Measurements from ENCODE around the gene E4F1.
"Not testable (repeated sequence)": the region's sequence is repeated elsewhere in the genome, so short reads cannot be mapped to it uniquely, and the experiment has no call there.

Gene E4F1

DNA sequence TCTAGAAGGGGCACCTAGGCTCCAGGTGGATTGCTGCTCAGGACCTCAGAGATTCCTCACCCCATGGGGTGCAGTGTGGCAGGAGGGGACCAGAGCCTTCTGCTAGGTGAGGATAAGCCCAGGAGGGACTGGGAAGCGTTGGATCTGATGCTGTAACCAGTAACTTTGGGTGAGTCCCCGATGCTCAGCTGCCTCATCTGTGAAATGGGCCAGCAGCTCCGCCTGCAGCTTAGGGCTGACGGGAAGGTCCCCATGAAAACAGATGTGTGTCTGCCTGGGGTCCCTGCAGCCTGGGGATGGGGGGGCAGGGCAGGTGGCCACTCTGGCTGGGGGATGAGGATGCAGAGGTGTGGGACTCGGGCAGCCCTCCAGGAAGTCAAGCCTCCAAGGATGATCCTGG is 24.3 kb upstream of the E4F1 start:
- Histone ChIP-seq H4K20me1 (ENCODE audit: insufficient read depth, low read length) (peaks cover 11% of the 10 kb centered on the region), H3K4me3 (ENCODE audit: low read depth in 1 of 2, low read length in 2 of 2) (no peak overlapping the region), H3K9me3 (ENCODE audit: insufficient read depth, low read length, severe bottlenecking) (no peaks in the 10 kb centered on the region), H3K27me3 (ENCODE audit: insufficient read depth, low read length, poor library complexity) (peaks cover 44% of the 10 kb centered on the region), H3K4me2 (ENCODE audit: insufficient read depth, low read length) (no peak overlapping the region), H3K9ac (ENCODE audit: low read depth, low read length) (no peak overlapping the region), H3K27ac (ENCODE audit: low read length) (no peak overlapping the region), H3K79me2 (ENCODE audit: insufficient read depth, low read length) (no peaks in the 10 kb centered on the region), H3K36me3 (ENCODE audit: insufficient read depth, low read length) (no peaks in the 10 kb centered on the region), H3K4me1 (ENCODE audit: insufficient read depth, low read length) (peaks cover 12% of the 10 kb centered on the region), H2AFZ (ENCODE audit: low read depth, low read length) (no peak overlapping the region)
- DNase-seq (no peak), ATAC-seq (ENCODE audit: insufficient read depth, low read depth) (no peak)
- TF ChIP-seq, protein P1, sequence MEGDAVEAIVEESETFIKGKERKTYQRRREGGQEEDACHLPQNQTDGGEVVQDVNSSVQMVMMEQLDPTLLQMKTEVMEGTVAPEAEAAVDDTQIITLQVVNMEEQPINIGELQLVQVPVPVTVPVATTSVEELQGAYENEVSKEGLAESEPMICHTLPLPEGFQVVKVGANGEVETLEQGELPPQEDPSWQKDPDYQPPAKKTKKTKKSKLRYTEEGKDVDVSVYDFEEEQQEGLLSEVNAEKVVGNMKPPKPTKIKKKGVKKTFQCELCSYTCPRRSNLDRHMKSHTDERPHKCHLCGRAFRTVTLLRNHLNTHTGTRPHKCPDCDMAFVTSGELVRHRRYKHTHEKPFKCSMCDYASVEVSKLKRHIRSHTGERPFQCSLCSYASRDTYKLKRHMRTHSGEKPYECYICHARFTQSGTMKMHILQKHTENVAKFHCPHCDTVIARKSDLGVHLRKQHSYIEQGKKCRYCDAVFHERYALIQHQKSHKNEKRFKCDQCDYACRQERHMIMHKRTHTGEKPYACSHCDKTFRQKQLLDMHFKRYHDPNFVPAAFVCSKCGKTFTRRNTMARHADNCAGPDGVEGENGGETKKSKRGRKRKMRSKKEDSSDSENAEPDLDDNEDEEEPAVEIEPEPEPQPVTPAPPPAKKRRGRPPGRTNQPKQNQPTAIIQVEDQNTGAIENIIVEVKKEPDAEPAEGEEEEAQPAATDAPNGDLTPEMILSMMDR (IDR thresholded peaks at IDR 0.05; ENCODE audit: borderline replicate concordance, extremely low read depth, low read length, poor library complexity, severe bottlenecking) = no peak
- TF ChIP-seq EZH2 (IDR thresholded peaks at IDR 0.05; ENCODE audit: borderline replicate concordance, low read depth, low read length, severe bottlenecking) = no peak

DNA sequence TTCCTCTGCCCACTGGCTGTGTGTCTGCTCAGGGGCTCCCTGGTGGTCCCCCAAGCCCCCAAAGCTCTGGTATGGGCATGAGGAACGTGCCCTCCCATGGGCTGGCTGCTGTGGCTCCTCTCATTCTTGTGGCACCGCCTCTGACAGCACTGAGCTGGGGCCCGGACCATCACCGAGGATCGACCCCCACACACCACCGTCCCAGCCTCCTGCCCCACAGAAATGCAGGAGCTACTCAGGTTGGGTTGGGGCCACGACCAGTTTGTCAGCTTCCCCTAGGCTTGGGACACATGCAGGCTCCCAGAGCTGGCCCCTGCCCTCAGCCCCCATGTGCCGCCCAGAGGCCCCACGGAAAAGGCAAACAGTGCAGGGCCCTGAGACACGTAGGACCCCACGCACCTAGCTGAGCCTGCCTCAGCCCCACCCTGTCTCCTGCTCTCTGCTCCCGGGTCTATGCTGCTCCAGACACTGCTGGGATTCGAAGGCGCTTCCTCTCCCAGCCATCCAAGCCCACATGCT is 23.7 kb upstream of the E4F1 start:
- Histone ChIP-seq H3K9me3 (ENCODE audit: insufficient read depth, low read length, severe bottlenecking) (no peaks in the 10 kb centered on the region), H3K4me3 (ENCODE audit: low read depth in 1 of 2, low read length in 2 of 2) (no peak overlapping the region), H4K20me1 (ENCODE audit: insufficient read depth, low read length) (peaks cover 10% of the 10 kb centered on the region), H2AFZ (ENCODE audit: low read depth, low read length) (no peak overlapping the region), H3K27me3 (ENCODE audit: insufficient read depth, low read length, poor library complexity) (peaks cover 39% of the 10 kb centered on the region), H3K36me3 (ENCODE audit: insufficient read depth, low read length) (no peaks in the 10 kb centered on the region), H3K4me1 (ENCODE audit: insufficient read depth, low read length) (peaks cover 18% of the 10 kb centered on the region), H3K27ac (ENCODE audit: low read length) (no peak overlapping the region), H3K9ac (ENCODE audit: low read depth, low read length) (no peak overlapping the region), H3K4me2 (ENCODE audit: insufficient read depth, low read length) (no peak overlapping the region), H3K79me2 (ENCODE audit: insufficient read depth, low read length) (0 out of 2 replicates have a peak, but pooled peaks cover 2% of the 10 kb centered on the region)
- TF ChIP-seq EZH2 (IDR thresholded peaks at IDR 0.05; ENCODE audit: borderline replicate concordance, low read depth, low read length, severe bottlenecking) = no peak
- TF ChIP-seq, protein P1 (IDR thresholded peaks at IDR 0.05; ENCODE audit: borderline replicate concordance, extremely low read depth, low read length, poor library complexity, severe bottlenecking) = no peak
- ATAC-seq (ENCODE audit: insufficient read depth, low read depth) = no peak
- no peak for DNase-seq

DNA sequence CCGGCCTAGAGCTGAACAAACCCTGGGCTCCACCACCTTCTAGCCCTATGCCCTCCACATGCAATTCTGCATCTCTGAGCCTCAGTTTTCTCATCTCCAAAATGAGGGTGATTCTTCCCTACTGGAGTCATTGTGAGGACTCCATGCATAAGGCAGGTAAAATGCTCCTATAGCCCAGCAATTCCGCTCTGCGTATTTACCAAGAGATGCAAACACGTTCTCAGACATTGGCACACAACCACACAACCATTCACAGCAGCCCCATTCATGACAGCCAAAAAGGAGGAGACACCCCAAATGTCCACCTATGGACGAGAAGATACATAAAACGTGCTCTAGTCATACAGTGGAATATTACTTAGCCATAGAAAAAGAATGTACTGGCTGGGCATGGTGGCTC is 23.1 kb upstream of the E4F1 start:
- Histone ChIP-seq H3K9me3 (ENCODE audit: insufficient read depth, low read length, severe bottlenecking) (no peaks in the 10 kb centered on the region), H4K20me1 (ENCODE audit: insufficient read depth, low read length) (peaks cover 4% of the 10 kb centered on the region), H3K27ac (ENCODE audit: low read length) (no peak overlapping the region), H3K4me3 (ENCODE audit: low read depth in 1 of 2, low read length in 2 of 2) (no peak overlapping the region), H3K4me2 (ENCODE audit: insufficient read depth, low read length) (no peak overlapping the region), H3K36me3 (ENCODE audit: insufficient read depth, low read length) (no peaks in the 10 kb centered on the region), H3K27me3 (ENCODE audit: insufficient read depth, low read length, poor library complexity) (peaks cover 32% of the 10 kb centered on the region), H3K79me2 (ENCODE audit: insufficient read depth, low read length) (0 out of 2 replicates have a peak, but pooled peaks cover 3% of the 10 kb centered on the region), H2AFZ (ENCODE audit: low read depth, low read length) (no peak overlapping the region), H3K4me1 (ENCODE audit: insufficient read depth, low read length) (peaks cover 18% of the 10 kb centered on the region), H3K9ac (ENCODE audit: low read depth, low read length) (no peak overlapping the region)
- TF ChIP-seq EZH2 (IDR thresholded peaks at IDR 0.05; ENCODE audit: borderline replicate concordance, low read depth, low read length, severe bottlenecking) = no peak
- TF ChIP-seq, protein P1 (IDR thresholded peaks at IDR 0.05; ENCODE audit: borderline replicate concordance, extremely low read depth, low read length, poor library complexity, severe bottlenecking) = no peak
- ATAC-seq (ENCODE audit: insufficient read depth, low read depth) (no peak), DNase-seq (no peak)

DNA sequence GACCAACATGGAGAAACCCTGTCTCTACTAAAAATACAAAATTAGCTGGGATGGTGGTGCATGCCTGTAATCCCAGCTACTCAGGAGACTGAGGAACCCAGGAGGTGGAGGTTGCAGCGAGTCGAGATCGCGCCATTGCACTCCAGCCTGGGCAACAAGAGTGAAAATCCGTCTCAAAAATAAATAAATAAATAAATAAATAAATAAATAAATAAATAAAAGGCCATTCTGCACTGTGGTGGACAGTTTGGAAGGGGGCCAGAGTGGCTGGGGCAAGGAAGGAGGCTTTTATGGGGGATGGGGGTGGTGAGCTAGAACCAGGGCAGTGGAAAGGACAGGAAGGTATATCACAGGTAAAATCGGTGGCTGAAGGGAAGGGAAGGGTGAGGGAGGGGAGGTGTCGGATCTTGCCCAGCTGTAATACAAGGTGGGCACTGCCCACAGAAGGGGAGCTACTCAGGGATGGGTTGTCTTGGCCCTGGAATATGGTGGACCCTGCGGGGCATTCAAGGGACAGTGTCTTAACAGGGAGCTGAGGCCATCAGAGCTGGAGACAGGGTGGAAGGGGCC is 20.2 kb upstream of the E4F1 start:
- H3K9me3 ChIP-seq (ENCODE audit: insufficient read depth, low read length, severe bottlenecking); H3K27me3 ChIP-seq (ENCODE audit: insufficient read depth, low read length, poor library complexity); DNase-seq; H3K4me3 ChIP-seq (ENCODE audit: low read depth in 1 of 2, low read length in 2 of 2); H3K4me2 ChIP-seq (ENCODE audit: insufficient read depth, low read length); ATAC-seq (ENCODE audit: insufficient read depth, low read depth); H2AFZ ChIP-seq (ENCODE audit: low read depth, low read length); H4K20me1 ChIP-seq (ENCODE audit: insufficient read depth, low read length); H3K27ac ChIP-seq (ENCODE audit: low read length); H3K9ac ChIP-seq (ENCODE audit: low read depth, low read length): not testable (repeated sequence)
- Histone ChIP-seq H3K36me3 (ENCODE audit: insufficient read depth, low read length) (peaks cover 17% of the 10 kb centered on the region), H3K79me2 (ENCODE audit: insufficient read depth, low read length) (peaks cover 29% of the 10 kb centered on the region), H3K4me1 (ENCODE audit: insufficient read depth, low read length) (peaks cover 32% of the 10 kb centered on the region)
